ENCODE measurements around the gene NEUROD4.

NEUROD4 gene

DNA sequence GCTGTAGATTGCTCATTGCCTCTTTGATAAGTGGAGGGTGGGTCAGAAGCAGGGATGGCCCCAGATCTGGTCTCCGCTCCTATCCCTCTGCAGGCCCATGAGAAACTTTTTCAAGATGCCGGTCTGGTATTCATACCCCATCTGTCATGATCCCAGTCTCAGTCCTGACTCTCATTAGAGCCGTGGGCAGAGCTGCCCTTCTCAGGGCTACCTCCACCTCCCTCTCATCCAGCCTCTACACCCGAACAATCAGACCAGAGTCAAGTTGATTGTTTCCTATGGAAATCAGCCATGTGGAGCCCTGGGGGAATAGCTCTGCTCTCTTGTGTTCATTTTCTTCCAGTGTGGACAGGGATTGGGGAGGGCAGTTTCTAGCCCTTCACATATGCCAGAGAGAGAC, 45.8 kb downstream of the NEUROD4 start:
- DNase-seq: no peak

DNA sequence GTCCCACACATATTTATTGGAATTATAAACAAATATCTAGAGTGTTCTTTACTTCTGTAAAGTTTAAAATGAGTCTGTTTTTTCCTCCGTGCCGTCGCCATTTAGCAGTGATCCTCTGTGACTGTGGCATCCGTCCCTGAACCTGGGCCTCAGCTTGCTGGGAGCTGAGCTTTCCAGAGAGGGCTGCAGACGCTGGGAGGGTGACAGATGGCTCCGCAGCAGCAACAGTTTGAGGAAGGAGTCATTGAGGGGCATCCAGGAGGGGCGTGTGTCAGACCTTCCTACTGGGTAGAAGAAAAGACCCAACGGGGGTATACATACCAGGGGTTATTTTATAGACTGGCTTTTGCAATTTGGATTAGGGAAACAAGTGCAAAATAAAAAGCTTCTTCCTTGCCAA, 47.9 kb downstream of the NEUROD4 start:
- no peak for DNase-seq

DNA sequence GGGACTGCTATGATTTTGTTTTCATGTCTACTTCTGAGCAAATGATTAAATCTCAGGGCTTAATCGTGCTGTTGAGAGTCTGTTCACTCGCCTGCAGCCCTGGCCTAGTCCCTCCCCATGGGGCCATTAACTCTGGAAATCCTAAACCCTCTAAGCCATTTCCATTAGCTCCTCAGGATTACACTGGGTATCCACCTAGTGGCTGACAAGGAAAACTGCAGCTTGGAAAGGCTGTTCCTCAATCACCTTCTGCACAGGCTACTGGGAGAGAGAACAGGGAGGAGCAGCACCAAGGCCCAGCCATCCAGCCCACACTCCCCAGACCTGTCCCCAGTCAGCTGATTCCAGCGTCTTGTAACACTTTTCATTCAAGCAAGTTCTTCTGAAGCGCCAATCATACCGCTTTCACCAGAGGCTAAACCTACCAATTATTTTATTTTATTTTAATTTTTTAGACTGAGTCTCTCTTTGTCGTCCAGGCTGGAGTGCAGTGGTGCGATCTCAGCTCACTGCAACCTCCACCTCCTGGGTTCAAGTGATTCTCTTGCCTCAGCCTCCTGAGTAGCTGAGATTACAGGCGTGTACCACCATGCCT, 48.7 kb downstream of the NEUROD4 start:
- DNase-seq: no peak

DNA sequence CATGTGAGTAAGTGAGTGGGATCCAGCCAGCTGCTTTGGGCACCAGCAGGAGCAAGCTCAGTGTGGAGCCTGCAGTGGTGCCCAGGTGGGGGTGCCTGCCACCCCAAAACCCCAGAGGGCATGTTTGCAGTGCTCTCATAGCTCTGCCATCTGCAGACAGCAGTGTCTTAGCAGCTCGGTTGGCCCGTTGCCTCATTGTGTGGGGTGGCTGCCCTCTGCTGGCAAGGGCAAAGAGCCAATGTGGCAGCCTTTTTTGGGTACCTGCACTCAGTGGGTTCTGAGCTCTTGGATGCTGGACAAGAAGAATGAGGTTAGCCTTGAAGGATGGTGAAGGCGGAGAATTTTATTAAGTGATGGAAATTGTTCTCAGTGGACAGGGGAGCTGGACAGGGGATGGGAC, 52.3 kb downstream of the NEUROD4 start:
- DNase-seq: peak; percentile 73

DNA sequence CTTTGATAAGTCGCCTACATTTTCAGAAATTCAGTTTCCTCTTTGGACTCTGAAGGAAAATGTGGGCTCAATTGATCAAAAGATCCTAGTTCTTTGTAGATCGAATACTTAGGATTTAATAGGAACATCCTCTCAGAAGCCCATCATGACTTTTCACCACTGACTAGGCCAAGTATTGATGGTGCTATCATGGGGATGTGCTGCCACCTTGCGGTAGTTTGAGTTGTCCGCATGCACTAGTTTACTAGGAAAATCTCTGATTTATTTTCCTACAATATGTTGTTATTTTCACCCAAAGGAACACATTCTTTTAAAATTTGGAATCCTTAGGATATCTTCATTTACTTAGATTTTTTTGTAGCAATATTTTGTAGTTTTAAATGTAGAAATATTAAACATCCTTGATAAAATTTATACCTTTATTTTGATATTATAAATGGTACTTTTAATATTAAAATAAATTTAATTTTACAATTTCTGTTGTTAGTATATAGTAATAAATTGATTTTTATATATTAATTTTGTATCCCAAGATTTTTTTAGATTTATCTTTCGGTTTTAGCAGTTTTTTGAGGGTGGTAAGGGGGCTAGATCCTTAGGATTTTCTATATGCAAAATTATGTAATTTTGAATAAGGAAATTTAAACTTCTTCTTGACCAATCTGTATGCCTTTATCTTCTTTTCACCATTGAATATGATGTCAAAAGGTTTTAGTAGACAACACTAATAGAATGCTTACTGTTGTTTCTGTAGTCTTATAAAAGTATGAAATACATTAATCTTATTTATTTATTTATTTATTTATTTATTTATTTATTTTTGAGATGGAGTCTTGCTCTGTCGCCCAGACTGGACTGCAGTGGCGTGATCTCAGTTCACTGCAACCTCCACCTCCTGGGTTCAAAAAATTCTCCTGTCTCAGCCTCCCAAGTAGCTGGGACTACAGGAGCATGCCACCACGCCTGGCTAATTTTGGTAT, 53.6 kb downstream of the NEUROD4 start:
- peak; percentile 83 for DNase-seq

DNA sequence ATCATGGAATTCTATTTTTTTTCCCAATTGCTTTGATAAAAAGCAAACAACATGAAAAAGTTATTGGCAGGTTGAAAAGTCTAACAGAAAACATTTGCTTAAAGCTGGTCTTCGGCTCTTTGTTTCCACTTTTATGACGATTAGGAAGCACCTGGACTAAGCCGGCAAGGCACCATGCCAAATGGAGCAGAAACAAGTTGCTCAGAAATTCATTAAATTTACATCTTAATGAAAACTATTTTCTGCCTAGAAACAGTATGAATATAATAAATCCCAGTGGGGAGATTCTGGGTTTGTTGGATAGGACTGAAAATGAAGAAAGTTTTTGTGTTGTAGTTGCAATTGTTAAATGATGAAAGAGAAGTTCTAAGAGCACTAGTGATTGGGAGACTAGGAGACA, 55.0 kb downstream of the NEUROD4 start:
- no peak for DNase-seq

Measured in activated CD8-positive, alpha-beta memory T cell treated with anti-CD3 and anti-CD28 coated beads, Interleukin-2, amount 50 U/mL, for 4 hours (primary cell).